GM12872 (cell line): ENCODE data around the gene KIAA0319L.

Experiments used
- TF ChIP-seq, protein P1 (sequence below): IDR thresholded peaks from 3 replicates; pipeline ENCODE4 v1.5.1; 2011; ENCODE audit warnings: low read depth, mild to moderate bottlenecking, low read length, moderate library complexity; ENCODE audit not compliant: insufficient read depth

Gene KIAA0319L

DNA sequence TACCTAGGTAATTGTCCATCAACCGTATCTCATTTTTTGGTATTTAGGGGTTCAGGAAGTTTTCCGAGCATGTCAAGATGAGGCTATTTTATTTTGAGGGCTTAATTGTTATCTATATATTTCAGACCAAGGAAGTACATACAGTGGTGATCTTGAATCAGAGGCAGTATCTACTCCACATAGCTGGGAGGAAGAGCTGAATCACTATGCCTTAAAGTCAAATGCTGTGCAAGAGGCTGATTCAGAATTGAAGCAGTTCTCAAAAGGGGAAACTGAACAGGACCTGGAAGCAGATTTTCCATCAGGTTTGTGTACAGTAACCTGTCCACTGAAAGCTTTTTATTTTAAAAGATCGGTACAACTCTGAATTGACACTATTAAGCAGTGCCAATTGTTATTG, 158.5 kb downstream of the KIAA0319L start:
- TF ChIP-seq, protein P1, sequence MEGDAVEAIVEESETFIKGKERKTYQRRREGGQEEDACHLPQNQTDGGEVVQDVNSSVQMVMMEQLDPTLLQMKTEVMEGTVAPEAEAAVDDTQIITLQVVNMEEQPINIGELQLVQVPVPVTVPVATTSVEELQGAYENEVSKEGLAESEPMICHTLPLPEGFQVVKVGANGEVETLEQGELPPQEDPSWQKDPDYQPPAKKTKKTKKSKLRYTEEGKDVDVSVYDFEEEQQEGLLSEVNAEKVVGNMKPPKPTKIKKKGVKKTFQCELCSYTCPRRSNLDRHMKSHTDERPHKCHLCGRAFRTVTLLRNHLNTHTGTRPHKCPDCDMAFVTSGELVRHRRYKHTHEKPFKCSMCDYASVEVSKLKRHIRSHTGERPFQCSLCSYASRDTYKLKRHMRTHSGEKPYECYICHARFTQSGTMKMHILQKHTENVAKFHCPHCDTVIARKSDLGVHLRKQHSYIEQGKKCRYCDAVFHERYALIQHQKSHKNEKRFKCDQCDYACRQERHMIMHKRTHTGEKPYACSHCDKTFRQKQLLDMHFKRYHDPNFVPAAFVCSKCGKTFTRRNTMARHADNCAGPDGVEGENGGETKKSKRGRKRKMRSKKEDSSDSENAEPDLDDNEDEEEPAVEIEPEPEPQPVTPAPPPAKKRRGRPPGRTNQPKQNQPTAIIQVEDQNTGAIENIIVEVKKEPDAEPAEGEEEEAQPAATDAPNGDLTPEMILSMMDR: no peak

GRCh38 chr1:35394386-35394785, 162.8 kb downstream of the KIAA0319L start:
- TF ChIP-seq, protein P1: no peak

- TF ChIP-seq, protein P1: no peak
These were observed 166.4 kb downstream of the KIAA0319L start for GRCh38 chr1:35390600-35391494.

GRCh38 chr1:35386959-35387358, 170.2 kb downstream of the KIAA0319L start:
- TF ChIP-seq, protein P1: no peak

DNA sequence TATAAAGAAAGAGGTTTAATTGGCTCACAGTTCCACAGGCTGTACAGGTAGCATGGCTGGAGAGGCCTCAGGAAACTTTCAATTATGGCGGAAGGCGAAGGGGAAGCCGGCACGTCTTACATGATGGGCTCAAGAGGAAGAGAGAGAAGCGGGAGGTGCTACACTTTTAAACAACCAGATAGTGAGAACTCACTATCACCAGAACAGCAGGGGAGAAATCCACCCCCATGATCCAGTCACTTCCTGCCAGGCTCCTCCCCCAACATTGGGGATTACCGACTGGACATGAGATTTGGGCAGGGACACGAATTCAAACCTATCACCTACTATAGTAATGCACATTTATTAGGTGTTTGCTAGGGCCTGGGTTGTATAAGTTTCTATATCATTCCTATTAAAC, 170.9 kb downstream of the KIAA0319L start:
- TF ChIP-seq, protein P1: no peak
